ENCODE results near the gene PYGO2.

- TF ChIP-seq, protein P1, sequence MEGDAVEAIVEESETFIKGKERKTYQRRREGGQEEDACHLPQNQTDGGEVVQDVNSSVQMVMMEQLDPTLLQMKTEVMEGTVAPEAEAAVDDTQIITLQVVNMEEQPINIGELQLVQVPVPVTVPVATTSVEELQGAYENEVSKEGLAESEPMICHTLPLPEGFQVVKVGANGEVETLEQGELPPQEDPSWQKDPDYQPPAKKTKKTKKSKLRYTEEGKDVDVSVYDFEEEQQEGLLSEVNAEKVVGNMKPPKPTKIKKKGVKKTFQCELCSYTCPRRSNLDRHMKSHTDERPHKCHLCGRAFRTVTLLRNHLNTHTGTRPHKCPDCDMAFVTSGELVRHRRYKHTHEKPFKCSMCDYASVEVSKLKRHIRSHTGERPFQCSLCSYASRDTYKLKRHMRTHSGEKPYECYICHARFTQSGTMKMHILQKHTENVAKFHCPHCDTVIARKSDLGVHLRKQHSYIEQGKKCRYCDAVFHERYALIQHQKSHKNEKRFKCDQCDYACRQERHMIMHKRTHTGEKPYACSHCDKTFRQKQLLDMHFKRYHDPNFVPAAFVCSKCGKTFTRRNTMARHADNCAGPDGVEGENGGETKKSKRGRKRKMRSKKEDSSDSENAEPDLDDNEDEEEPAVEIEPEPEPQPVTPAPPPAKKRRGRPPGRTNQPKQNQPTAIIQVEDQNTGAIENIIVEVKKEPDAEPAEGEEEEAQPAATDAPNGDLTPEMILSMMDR (IDR thresholded peaks at IDR 0.05; ENCODE audit: insufficient read depth, low read length) = no peak
- TF ChIP-seq POLR2AphosphoS5 (IDR thresholded peaks at IDR 0.05; ENCODE audit: low read depth) = peak; percentile 54; the same call in 1 of the 2 replicates
- TF ChIP-seq GABPA (IDR thresholded peaks at IDR 0.05; ENCODE audit: low read depth) = peak; percentile 28; the same call in 1 of the 2 replicates
These were observed 42.3 kb upstream of the PYGO2 start for GRCh38 chr1:155003766-155004351.
